Gastroesophageal sphincter (tissue), 3 donors: Measurements from ENCODE around the gene IL3.

Experiments
- CTCF ChIP-seq, 4 experiments: fragments of 200-600 bp in 2 of 4; fragments of 450-650 bp in 2 of 4; sonication (generic) in 1 of 4; IDR thresholded peaks; one replicate each; pipeline ENCODE4 v1.5.1; 2017 to 2019; ENCODE audit warnings: antibody characterized with exemption in 4 of 4, mild to moderate bottlenecking in 2 of 4, moderate library complexity in 2 of 4
- EP300 ChIP-seq: sonication (generic); formaldehyde crosslinking; IDR thresholded peaks from one replicate; pipeline ENCODE4 v1.6.1; 2017; ENCODE audit warnings: antibody characterized with exemption, mild to moderate bottlenecking

- no peak for TF ChIP-seq CTCF (IDR thresholded peaks at IDR 0.05)
- TF ChIP-seq EP300: no peak
These were observed 46.7 kb upstream of the IL3 start for GRCh38 chr5:132013711-132014110.
